ENCODE measurements around the gene GRWD1. TPM values are rescaled to one million over a fixed set of nuclear protein-coding genes. Genes with fewer than 3 reads are reported as not detected.
A peak's percentile ranks its signal among the peaks of the same experiment; 100 is the strongest.

The GRWD1 gene
- total and polyA plus RNA-seq, 10 donors: 5.5 to 34.5 (median 25.4) TPM

DNA sequence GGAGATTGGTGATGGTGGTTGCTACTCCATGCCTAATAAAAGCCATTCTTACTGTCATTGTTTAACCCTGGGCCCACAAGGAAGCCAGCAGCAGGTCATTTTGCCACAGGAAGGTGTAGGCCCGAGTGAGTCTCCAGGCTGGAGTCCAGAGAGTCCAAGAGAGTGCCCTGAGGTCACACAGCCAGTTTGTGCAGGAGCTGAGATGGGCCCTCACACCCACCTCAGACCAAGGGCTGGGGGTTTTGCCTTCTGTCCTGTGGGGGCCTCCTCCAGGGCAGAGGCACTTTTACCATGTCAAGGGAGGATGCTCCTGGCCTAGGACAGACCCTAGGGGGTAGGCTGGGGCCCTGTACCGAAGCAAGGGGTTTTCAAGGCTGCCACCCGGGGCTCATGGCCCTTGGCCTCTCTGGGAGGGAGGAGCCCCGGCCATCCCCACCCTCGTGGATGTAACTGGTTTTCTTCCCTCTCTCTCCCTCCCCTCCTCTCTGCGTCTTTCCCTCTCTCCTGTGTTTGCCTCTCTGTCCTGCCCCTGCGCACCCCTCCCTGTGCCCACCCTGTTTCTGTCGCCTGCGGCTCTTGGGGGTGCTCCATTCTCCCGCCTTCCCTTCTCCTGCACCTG, 31.4 kb downstream of the GRWD1 start:
- WGBS, 5 donors: 80 to 87% (median 82%) methylated on average over 10 of the region's 10 CpGs
- Histone ChIP-seq H3K4me3 (no peak overlapping the region), H3K9me3 (no peaks in the 10 kb centered on the region), H3K27me3 (replicated peaks in 1 of 7) (no peaks in the 10 kb centered on the region), H3K27ac (no peak overlapping the region), H3K4me1 (peaks cover 5 to 43% (median 20%) of the 10 kb centered on the region in 6 donors), H3K36me3 (peaks cover 0 to 77% (median 68%) of the 10 kb centered on the region in 6 donors)
- intact Hi-C loops (cut with DNase I; ENCODE audit: low total_unique reads): no loop called here
- no peak for DNase-seq
- TF ChIP-seq POLR2A (IDR thresholded peaks at IDR 0.05) (no peak), POLR2AphosphoS5 (IDR thresholded peaks at IDR 0.05) (no peak)

DNA sequence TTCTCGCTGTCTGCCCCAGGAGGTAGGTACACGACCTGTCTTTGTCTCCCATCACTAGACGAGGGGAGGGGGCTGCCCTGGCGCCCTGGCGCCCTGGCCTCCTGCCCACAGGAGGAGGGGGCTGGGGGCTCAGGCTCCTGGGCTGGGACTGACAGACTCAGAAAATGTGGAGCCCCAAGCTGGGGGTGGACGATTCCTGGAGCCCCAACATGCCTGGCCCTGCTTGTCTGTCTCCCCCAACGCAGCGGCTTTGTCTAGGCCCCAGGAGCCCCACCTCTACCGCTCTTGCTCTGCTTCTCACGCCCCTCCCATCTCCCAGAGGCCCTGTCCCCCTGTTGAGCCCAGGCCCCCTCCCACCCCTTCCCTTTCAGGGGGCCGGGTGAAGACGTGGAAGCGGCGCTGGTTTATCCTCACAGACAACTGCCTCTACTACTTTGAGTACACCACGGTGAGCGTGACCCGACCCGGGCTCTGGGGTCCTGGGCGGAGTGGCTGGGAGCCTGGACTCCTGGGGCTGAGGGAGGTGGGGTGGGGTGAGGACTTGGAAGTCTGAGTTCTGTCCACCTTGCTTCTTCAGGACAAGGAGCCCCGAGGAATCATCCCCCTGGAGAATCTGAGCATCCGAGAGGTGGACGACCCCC, 32.0 kb downstream of the GRWD1 start:
- H3K27me3 ChIP-seq (replicated peaks in 1 of 7): no peaks in the 10 kb centered on the region
- 84 to 92% (median 90%) methylated on average over 22 of the region's 22 CpGs for WGBS, 5 donors
- peaks cover 0 to 70% (median 61%) of the 10 kb centered on the region in 6 donors for H3K36me3 ChIP-seq
- no peak overlapping the region for H3K27ac ChIP-seq
- H3K9me3 ChIP-seq: no peaks in the 10 kb centered on the region
- no peak for DNase-seq
- intact Hi-C loops (cut with DNase I; ENCODE audit: low total_unique reads): no loop called here
- no peak for TF ChIP-seq POLR2AphosphoS5 (IDR thresholded peaks at IDR 0.05)
- TF ChIP-seq POLR2A (IDR thresholded peaks at IDR 0.05): no peak
- no peak for TF ChIP-seq CTCF (IDR thresholded peaks at IDR 0.05 in 8 of 11, conservative IDR thresholded peaks at IDR 0.05 in 3 of 11)
- no peak overlapping the region for H3K4me3 ChIP-seq
- H3K4me1 ChIP-seq: peaks cover 5 to 40% (median 20%) of the 10 kb centered on the region in 6 donors

- Histone ChIP-seq H3K4me3 (no peak overlapping the region), H3K36me3 (peaks cover 0 to 62% (median 53%) of the 10 kb centered on the region in 6 donors), H3K4me1 (peaks cover 5 to 35% (median 20%) of the 10 kb centered on the region in 6 donors), H3K27me3 (replicated peaks in 1 of 7) (no peaks in the 10 kb centered on the region), H3K27ac (no peak overlapping the region), H3K9me3 (no peaks in the 10 kb centered on the region)
- WGBS, 5 donors: 81 to 94% (median 88%) methylated on average over 26 to 29 of the region's 29 CpGs
- TF ChIP-seq POLR2AphosphoS5 (IDR thresholded peaks at IDR 0.05) (no peak), POLR2A (IDR thresholded peaks at IDR 0.05) (no peak), CTCF (IDR thresholded peaks at IDR 0.05 in 8 of 11, conservative IDR thresholded peaks at IDR 0.05 in 3 of 11) (no peak)
- intact Hi-C loops (cut with DNase I; ENCODE audit: low total_unique reads): no loop called here
- DNase-seq: no peak
Observed at GRCh38 chr19:48478339-48479256, 32.8 kb downstream of the GRWD1 start.

DNA sequence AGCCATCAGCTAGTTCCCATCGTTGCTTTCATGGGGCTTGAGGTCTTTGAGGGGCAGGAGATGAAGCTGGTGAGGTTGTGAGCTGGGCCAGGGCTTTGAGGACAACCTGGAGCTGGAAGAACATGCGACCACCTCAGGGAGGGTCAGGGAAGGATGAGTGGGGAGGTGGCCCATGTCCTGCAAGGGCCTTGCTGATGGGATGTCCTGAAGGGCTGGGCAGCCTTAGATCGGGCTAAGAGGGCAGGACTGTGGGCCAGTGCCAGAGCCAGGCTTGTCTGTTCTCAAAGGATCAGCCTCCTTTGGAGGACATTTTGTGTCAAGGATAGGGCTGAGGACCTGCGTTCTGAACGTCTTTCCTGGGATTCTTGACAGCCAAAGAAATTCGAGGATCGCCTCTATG, 33.9 kb downstream of the GRWD1 start:
- no peak for DNase-seq
- Histone ChIP-seq H3K4me3 (peak overlapping the region in 2 of 8 donors; percentile 50 to 64), H3K9me3 (no peaks in the 10 kb centered on the region), H3K4me1 (peaks cover 5 to 35% (median 20%) of the 10 kb centered on the region in 6 donors), H3K27ac (peak overlapping the region in 6 of 8 donors; percentile 70 to 90 (median 84)), H3K36me3 (peaks cover 0 to 52% (median 43%) of the 10 kb centered on the region in 6 donors), H3K27me3 (replicated peaks in 1 of 7) (no peaks in the 10 kb centered on the region)
- WGBS, 5 donors: 74 to 88% (median 77%) methylated on average over 7 of the region's 7 CpGs
- TF ChIP-seq CTCF (IDR thresholded peaks at IDR 0.05 in 8 of 11, conservative IDR thresholded peaks at IDR 0.05 in 3 of 11) (no peak), POLR2AphosphoS5 (IDR thresholded peaks at IDR 0.05) (peak in 1 of 3 donors; percentile 3), POLR2A (IDR thresholded peaks at IDR 0.05) (no peak)
- intact Hi-C loops (cut with DNase I; ENCODE audit: low total_unique reads): no loop called here
